ENCODE measurements around the gene HSD17B1. TPM values are rescaled to one million over a fixed set of nuclear protein-coding genes. Genes with fewer than 3 reads are reported as not detected.

HSD17B1 gene
- total RNA-seq, 6 donors from 2014 or later: 1.3 to 6.3 (median 1.7) TPM; not detected in 1

GRCh38 chr17:42517516-42517915 lies 35.2 kb upstream of the HSD17B1 start:
- Histone ChIP-seq H3K27ac (peak overlapping the region; percentile 84 to 92 (median 90)), H3K4me3 (no peak overlapping the region), H3K9me3 (no peaks in the 10 kb centered on the region), H3K27me3 (no peaks in the 10 kb centered on the region), H3K4me1 (peaks cover 66 to 74% (median 67%) of the 10 kb centered on the region in 4 donors), H3K36me3 (peaks cover 4 to 45% (median 28%) of the 10 kb centered on the region in 4 donors)
- 6 to 18% methylated on average over 4 to 9 of the region's 9 CpGs for WGBS, 2 donors
- TF ChIP-seq CTCF (IDR thresholded peaks at IDR 0.05) (peak; percentile 94 to 99 (median 96)), POLR2AphosphoS5 (IDR thresholded peaks at IDR 0.05) (peak; percentile 31 to 60), EP300 (IDR thresholded peaks at IDR 0.05) (no peak), POLR2A (IDR thresholded peaks at IDR 0.05) (no peak)
- DNase-seq: peak; percentile 87 to 90
- ATAC-seq (ENCODE audit: low FRiP score in 2 of 2): peak; percentile 75 to 83

- peaks cover 4 to 50% (median 33%) of the 10 kb centered on the region in 4 donors for H3K36me3 ChIP-seq
Measured at GRCh38 chr17:42518046-42518754, 34.5 kb upstream of the HSD17B1 start.

GRCh38 chr17:42518755-42519545 lies 33.8 kb upstream of the HSD17B1 start:
- Histone ChIP-seq H3K36me3 (peaks cover 4 to 48% (median 32%) of the 10 kb centered on the region in 4 donors), H3K4me1 (peaks cover 67 to 70% (median 70%) of the 10 kb centered on the region in 4 donors), H3K9me3 (no peaks in the 10 kb centered on the region), H3K27ac (peak overlapping the region; percentile 84 to 92 (median 90)), H3K4me3 (no peak overlapping the region), H3K27me3 (no peaks in the 10 kb centered on the region)
- TF ChIP-seq POLR2A (IDR thresholded peaks at IDR 0.05): no peak
- peak in 1 of 2 donors; percentile 61 for TF ChIP-seq POLR2AphosphoS5 (IDR thresholded peaks at IDR 0.05)
- TF ChIP-seq EP300 (IDR thresholded peaks at IDR 0.05): peak in 1 of 4 donors; percentile 11
- ATAC-seq (ENCODE audit: low FRiP score in 2 of 2) (peak; percentile 15 to 52), DNase-seq (peak in 1 of 2 donors; percentile 57)
- WGBS, 2 donors: 24 to 32% methylated on average over 4 to 6 of the region's 6 CpGs

More at GRCh38 chr17:42518046-42518754, 34.5 kb upstream of the HSD17B1 start:
- Histone ChIP-seq H3K27ac (peak overlapping the region; percentile 84 to 92 (median 90)), H3K4me3 (no peak overlapping the region), H3K27me3 (no peaks in the 10 kb centered on the region), H3K4me1 (peaks cover 69 to 73% (median 70%) of the 10 kb centered on the region in 4 donors), H3K9me3 (no peaks in the 10 kb centered on the region)
- 26 to 42% methylated on average over 5 to 9 of the region's 9 CpGs for WGBS, 2 donors
- TF ChIP-seq EP300 (IDR thresholded peaks at IDR 0.05) (peak in 1 of 4 donors; percentile 74), POLR2A (IDR thresholded peaks at IDR 0.05) (no peak), CTCF (IDR thresholded peaks at IDR 0.05) (peak in 2 of 6 experiments; percentile 10 to 18), POLR2AphosphoS5 (IDR thresholded peaks at IDR 0.05) (peak; percentile 90 to 95)
- DNase-seq (peak in 1 of 2 donors; percentile 85), ATAC-seq (ENCODE audit: low FRiP score in 2 of 2) (peak; percentile 45 to 80)

- H3K4me1 ChIP-seq: peaks cover 67 to 70% (median 70%) of the 10 kb centered on the region in 4 donors
- no peaks in the 10 kb centered on the region for H3K9me3 ChIP-seq
- no peak for TF ChIP-seq EP300 (IDR thresholded peaks at IDR 0.05)
- peak; percentile 37 to 43 for TF ChIP-seq POLR2AphosphoS5 (IDR thresholded peaks at IDR 0.05)
- no peak for TF ChIP-seq CTCF (IDR thresholded peaks at IDR 0.05)
- H3K4me3 ChIP-seq: no peak overlapping the region
- no peaks in the 10 kb centered on the region for H3K27me3 ChIP-seq
- H3K36me3 ChIP-seq: peaks cover 0 to 40% (median 25%) of the 10 kb centered on the region in 4 donors
- peak; percentile 75 to 80 for ATAC-seq (ENCODE audit: low FRiP score in 2 of 2)
- 36 to 40% methylated on average over 9 to 12 of the region's 12 CpGs for WGBS, 2 donors
- H3K27ac ChIP-seq: peak overlapping the region; percentile 84 to 92 (median 90)
- DNase-seq: peak; percentile 75 to 80
Measured at GRCh38 chr17:42519546-42520491, 32.9 kb upstream of the HSD17B1 start.

All from upper lobe of left lung (tissue), 6 donors.